K562 (cell line): ENCODE data around the gene TMEM225B. TPM values are rescaled to one million over a fixed set of nuclear protein-coding genes. Genes with fewer than 3 reads are reported as not detected.

Source experiments
- ATAC-seq: fragments of 200-7000 bp; cut with Tn5 transposase; 3 replicates; pipeline ENCODE4 v1.9.1; 2020; ENCODE audit warnings: moderate library complexity
- BruUV-seq: library from RNA; stranded (reverse); fragments of 400-500 nt; replicated peaks from 2 replicates; lab custom pipeline; 2021; lab: Mats Ljungman, UMichigan
- CTCF ChIA-PET: fragments of 300-600 bp; formaldehyde crosslinking; extraction: SDS; loops from one replicate; lab custom pipeline; 2021; ENCODE audit warnings: low intra/inter-chr PET ratio; lab: Yijun Ruan, JAX
- POLR2A ChIA-PET: fragments of 300-600, 350-650 bp; sonication (Branson Sonifier 250); formaldehyde crosslinking; extraction: SDS; loops from one replicate; lab custom pipeline; 2021; ENCODE audit warnings: antibody characterized with exemption, inconsistent platforms; lab: Yijun Ruan, JAX
- DNase-seq, 4 experiments: peaks; one replicate each; pipeline versions ENCODE4 v3.0.0 to v3.0.0-alpha.2; 2011 to 2018; ENCODE audit warnings: low spot score in 3 of 4, mixed read lengths in 3 of 4; ENCODE audit errors: extremely low read depth in 1 of 4
- FAIRE-seq: peaks from 2 replicates; lab custom pipeline; 2011; peaks lifted over from hg19 to GRCh38; lab: Jason Lieb, UNC
- H2AFZ ChIP-seq: 2 replicates; pipeline ENCODE4 v1.6.0; 2011; ENCODE audit warnings: low read depth, low read length, control low read depth, inconsistent platforms
- H3K27ac ChIP-seq: fragments of 200-600 bp; 3 replicates; pipeline ENCODE4 v1.8.0; 2011; ENCODE audit warnings: low read depth, mild to moderate bottlenecking, control low read depth, inconsistent platforms, low read length, moderate library complexity, mixed read lengths; ENCODE audit errors: extremely low read depth
- H3K27me3 ChIP-seq, 2 experiments: fragments of 300-600 bp in 1 of 2; 2 replicates in 1 of 2; 3 replicates in 1 of 2; pipeline versions ENCODE4 v1.6.0 to v1.8.0; 2011; ENCODE audit warnings: inconsistent platforms in 2 of 2, low read length in 2 of 2, mild to moderate bottlenecking in 1 of 2, mixed read lengths in 1 of 2, moderate library complexity in 1 of 2; ENCODE audit not compliant: control insufficient read depth in 2 of 2, insufficient read depth in 2 of 2
- H3K36me3 ChIP-seq: fragments of 300-600 bp; 3 replicates; pipeline ENCODE4 v1.8.0; 2011; ENCODE audit warnings: mild to moderate bottlenecking, low read length, inconsistent platforms; ENCODE audit not compliant: control insufficient read depth, insufficient read depth
- H3K4me1 ChIP-seq, 2 experiments: fragments of 200-600 bp in 1 of 2; replicated peaks in 1 of 2; 2 replicates in 1 of 2; 3 replicates in 1 of 2; pipeline versions ENCODE4 v1.5.1 to v1.8.0; 2011; ENCODE audit warnings: inconsistent platforms in 2 of 2, low read length in 2 of 2, mild to moderate bottlenecking in 1 of 2, mixed read lengths in 1 of 2, moderate library complexity in 1 of 2; ENCODE audit not compliant: control insufficient read depth in 2 of 2, insufficient read depth in 2 of 2
- H3K4me2 ChIP-seq: 2 replicates; pipeline ENCODE4 v1.6.1; 2011; ENCODE audit warnings: low read length, control low read depth, inconsistent platforms, mixed read lengths; ENCODE audit not compliant: insufficient read depth
- H3K4me3 ChIP-seq: fragments of 200-600 bp; sonication (generic), shearing (Covaris generic); 2 replicates; pipeline ENCODE4 v1.5.1; 2016; ENCODE audit warnings: control low read depth, inconsistent platforms
- H3K79me2 ChIP-seq: fragments of 200-600 bp; 3 replicates; pipeline ENCODE4 v1.8.0; 2011; ENCODE audit warnings: low read length, inconsistent platforms; ENCODE audit not compliant: control insufficient read depth, insufficient read depth
- H3K9ac ChIP-seq, 2 experiments: 2 replicates each; pipeline versions ENCODE4 v1.6.0 to v1.6.1; 2011; ENCODE audit warnings: low read depth in 2 of 2, low read length in 2 of 2, control low read depth in 1 of 2, inconsistent platforms in 1 of 2, mild to moderate bottlenecking in 1 of 2, mixed read lengths in 1 of 2; ENCODE audit not compliant: insufficient read depth in 1 of 2
- H3K9me1 ChIP-seq: one replicate; pipeline ENCODE4 v1.6.0; 2011; ENCODE audit warnings: inconsistent platforms, mild to moderate bottlenecking, low read length, moderate library complexity; ENCODE audit not compliant: control insufficient read depth, insufficient read depth
- H3K9me3 ChIP-seq: replicated peaks from 2 replicates; pipeline ENCODE4 v1.5.1; 2011; ENCODE audit warnings: low read depth, low read length, inconsistent platforms; ENCODE audit not compliant: control insufficient read depth, insufficient read depth
- H4K20me1 ChIP-seq: replicated peaks from 2 replicates; pipeline ENCODE4 v1.6.1; 2011; ENCODE audit warnings: low read length, inconsistent platforms, mixed read lengths; ENCODE audit not compliant: control insufficient read depth, insufficient read depth
- ATF7 ChIP-seq: fragments of 450-650 bp; IDR thresholded peaks from 2 replicates; pipeline ENCODE4 v1.7.1; 2014; ENCODE audit warnings: mild to moderate bottlenecking, moderate library complexity
- CAMTA2 ChIP-seq: fragments of 250-450 bp; sonication (Bioruptor Pico); conservative IDR thresholded peaks from 2 replicates; pipeline ENCODE4 v1.5.1; 2022
- FOXA3 ChIP-seq, 2 experiments: fragments of 450-650 bp in 1 of 2; sonication (generic) in 1 of 2; formaldehyde crosslinking; IDR thresholded peaks in 1 of 2; conservative IDR thresholded peaks in 1 of 2; 2 replicates each; pipeline versions ENCODE4 v1.4.0 to v1.8.0; 2020 to 2022; ENCODE audit warnings: mild to moderate bottlenecking in 2 of 2, missing genetic modification reagents in 1 of 2
- HIVEP1 ChIP-seq: fragments of 250-450 bp; sonication (Bioruptor Pico); IDR thresholded peaks from 2 replicates; pipeline ENCODE4 v1.4.0; 2020; ENCODE audit warnings: mild to moderate bottlenecking
- HMG20A ChIP-seq: fragments of 450-650 bp; formaldehyde crosslinking; conservative IDR thresholded peaks from 2 replicates; pipeline ENCODE4 v1.4.0; 2020; ENCODE audit warnings: mild to moderate bottlenecking, mixed read lengths
- MCM7 ChIP-seq, 2 experiments: fragments of 450-650 bp; IDR thresholded peaks; 2 replicates each; pipeline ENCODE4 v1.6.1; 2016 to 2018
- NEUROD1 ChIP-seq: fragments of 150-350 bp; IDR thresholded peaks from 2 replicates; pipeline ENCODE4 v1.6.1; 2014; ENCODE audit warnings: borderline replicate concordance, low read length, low read depth; ENCODE audit not compliant: partially characterized antibody
- NR0B1 ChIP-seq: fragments of 450-650 bp; IDR thresholded peaks from one replicate; pipeline ENCODE4 v1.6.1; 2018; ENCODE audit warnings: mild to moderate bottlenecking, moderate library complexity; ENCODE audit not compliant: partially characterized antibody
- PHF21A ChIP-seq: fragments of 450-650 bp; IDR thresholded peaks from 2 replicates; pipeline ENCODE4 v1.6.1; 2017; ENCODE audit warnings: low read depth, borderline replicate concordance
- PML ChIP-seq: IDR thresholded peaks from 2 replicates; pipeline ENCODE4 v1.6.1; 2012; ENCODE audit warnings: low read length, inconsistent platforms
- TGIF2 ChIP-seq: sonication (generic); formaldehyde crosslinking; IDR thresholded peaks from 2 replicates; pipeline ENCODE4 v1.8.1; 2022; ENCODE audit warnings: mild to moderate bottlenecking, missing genetic modification reagents, moderate library complexity
- U2AF2 ChIP-seq: fragments of 200-400 bp; formaldehyde crosslinking; optimal IDR thresholded peaks from 2 replicates; pipeline ENCODE3; 2017; ENCODE audit warnings: low read depth, mild to moderate bottlenecking, low read length
- ZNF140 ChIP-seq: fragments of 250-450 bp; sonication (Bioruptor Pico); IDR thresholded peaks from 2 replicates; pipeline ENCODE4 v1.8.0; 2021; ENCODE audit warnings: moderate library complexity, mild to moderate bottlenecking, inconsistent platforms
- ZNF79 ChIP-seq: fragments of 250-450 bp; sonication (Bioruptor Pico); IDR thresholded peaks from 2 replicates; pipeline ENCODE4 v1.4.0; 2020; ENCODE audit warnings: low read depth, mild to moderate bottlenecking, moderate library complexity
- in situ Hi-C: fragments of 300-500 bp; cut with MboI; formaldehyde crosslinking; loops from 4 replicates; pipeline ENCODE4 v1.15.0; 2018; ENCODE audit warnings: inconsistent platforms, mixed read lengths
- intact Hi-C: fragments of 100-400 bp; cut with micrococcal nuclease; formaldehyde crosslinking; loops from 2 replicates; pipeline ENCODE4 v1.14.2; 2022
- polyA plus RNA-seq, 8 experiments: library from polyadenylated mRNA; depleted of rRNA in 4 of 8; stranded (reverse) in 5 of 8; unstranded in 3 of 8; fragments of >200 nt; fragmentation: Nextera tagmentation in 2 of 8; fragmentation: Illumina TruSeq in 1 of 8; extraction: Ambion mirVana in 2 of 8; extraction: Trizol in 1 of 8; gene quantifications; 2 replicates each; pipeline versions ENCODE4 v1.2.1 to v1.2.3, GENCODE V29; 2011 to 2014; ENCODE audit warnings: inconsistent platforms in 1 of 8, missing spikeins in 1 of 8
- total RNA-seq, 7 experiments: library from RNA; depleted of rRNA in 6 of 7; stranded (reverse); fragments of >200 nt in 6 of 7; fragmentation: Illumina TruSeq in 2 of 7; extraction: Trizol in 2 of 7; gene quantifications; 2 replicates each; pipeline versions ENCODE4 v1.2.1 to v1.2.3, GENCODE V29; 2011 to 2021; ENCODE audit warnings: low replicate concordance in 1 of 7

TMEM225B gene
- total and polyA plus RNA-seq, 9 of the 15 experiments (the other 6 are each of a cell fraction or from before 2014, with no cell fraction given) = 0.08 to 0.73 (median 0.56) TPM

- ChIA-PET POLR2A (interaction anchor here (1.1 kb wide), 1 partner anchor 36 kb away, joined by 3 read pairs; no protein-coding TSS in a partner anchor), CTCF (no interaction called here)
- FAIRE-seq = no peak
- no peak for DNase-seq
- H3K9me1 ChIP-seq = no peaks in the 10 kb centered on the region
- no peaks in the 10 kb centered on the region for H4K20me1 ChIP-seq
- BruUV-seq = no TSS peak
- H3K4me2 ChIP-seq = no peak overlapping the region
- peaks cover 0 to 4% of the 10 kb centered on the region in 2 experiments; a peak in 1 of 5 replicates for H3K4me1 ChIP-seq
- ATAC-seq = no peak
- no peaks in the 10 kb centered on the region for H3K9me3 ChIP-seq
- no peak overlapping the region for H2AFZ ChIP-seq
- H3K27me3 ChIP-seq = no peaks in the 10 kb centered on the region
- H3K4me3 ChIP-seq = no peak overlapping the region
- H3K9ac ChIP-seq = no peak overlapping the region
- no peak overlapping the region for H3K27ac ChIP-seq
- TF ChIP-seq MCM7 (IDR thresholded peaks at IDR 0.05) (no peak), ZNF140 (CRISPR knock-in tag) (no peak), FOXA3 (CRISPR knock-in tag; conservative IDR thresholded peaks at IDR 0.05 in 1 of 2, IDR thresholded peaks at IDR 0.05 in 1 of 2) (no peak), HIVEP1 (CRISPR knock-in tag) (no peak), U2AF2 (no peak), HMG20A (CRISPR knock-in tag) (no peak), NEUROD1 (no peak), ZNF79 (CRISPR knock-in tag) (no peak), CAMTA2 (CRISPR knock-in tag) (no peak), NR0B1 (no peak), PHF21A (no peak), PML (no peak), TGIF2 (CRISPR knock-in tag) (no peak), ATF7 (no peak)
- in situ Hi-C loops (no loop called here), intact Hi-C loops (no loop called here)
- H3K36me3 ChIP-seq = no peaks in the 10 kb centered on the region
- no peaks in the 10 kb centered on the region for H3K79me2 ChIP-seq
These were observed 41.2 kb downstream of the TMEM225B start for GRCh38 chr7:99639267-99639666.
